Lower leg skin (tissue), 3 donors: ENCODE data around the gene CPA2.
"Not testable (repeated sequence)": the region's sequence is repeated elsewhere in the genome, so short reads cannot be mapped to it uniquely, and the experiment has no call there.

Experiments
- CTCF ChIP-seq, 3 donors: fragments of 450-650 bp; IDR thresholded peaks; one replicate each; pipeline ENCODE4 v1.5.1; 2016; ENCODE audit warnings: antibody characterized with exemption in 3 of 3, mild to moderate bottlenecking in 3 of 3, moderate library complexity in 2 of 3
- POLR2A ChIP-seq, 2 donors: fragments of 450-650 bp; IDR thresholded peaks; one replicate each; pipeline ENCODE4 v1.6.1; 2016 to 2017; ENCODE audit warnings: antibody characterized with exemption in 2 of 2, mild to moderate bottlenecking in 1 of 2, moderate library complexity in 1 of 2

- not testable (repeated sequence) for TF ChIP-seq CTCF, POLR2A (IDR thresholded peaks at IDR 0.05)
Measured at GRCh38 chr7:130229981-130230380, 36.7 kb upstream of the CPA2 start.
